PC-3 (cell line): ENCODE results near the gene DLGAP1.

ENCODE experiments used
- EZH2phosphoT487 ChIP-seq: fragments of 300-600 bp; sonication (generic); IDR thresholded peaks from 2 replicates; pipeline ENCODE4 v1.6.1; 2018; ENCODE audit warnings: mild to moderate bottlenecking, antibody characterized with exemption, low read length, borderline replicate concordance
- TF ChIP-seq, protein P1 (sequence below): fragments of 300-600 bp; sonication (generic); conservative IDR thresholded peaks from 2 replicates; pipeline ENCODE4 v1.5.1; 2017; ENCODE audit warnings: antibody characterized with exemption, low read depth, mild to moderate bottlenecking, low read length

- TF ChIP-seq, protein P1, sequence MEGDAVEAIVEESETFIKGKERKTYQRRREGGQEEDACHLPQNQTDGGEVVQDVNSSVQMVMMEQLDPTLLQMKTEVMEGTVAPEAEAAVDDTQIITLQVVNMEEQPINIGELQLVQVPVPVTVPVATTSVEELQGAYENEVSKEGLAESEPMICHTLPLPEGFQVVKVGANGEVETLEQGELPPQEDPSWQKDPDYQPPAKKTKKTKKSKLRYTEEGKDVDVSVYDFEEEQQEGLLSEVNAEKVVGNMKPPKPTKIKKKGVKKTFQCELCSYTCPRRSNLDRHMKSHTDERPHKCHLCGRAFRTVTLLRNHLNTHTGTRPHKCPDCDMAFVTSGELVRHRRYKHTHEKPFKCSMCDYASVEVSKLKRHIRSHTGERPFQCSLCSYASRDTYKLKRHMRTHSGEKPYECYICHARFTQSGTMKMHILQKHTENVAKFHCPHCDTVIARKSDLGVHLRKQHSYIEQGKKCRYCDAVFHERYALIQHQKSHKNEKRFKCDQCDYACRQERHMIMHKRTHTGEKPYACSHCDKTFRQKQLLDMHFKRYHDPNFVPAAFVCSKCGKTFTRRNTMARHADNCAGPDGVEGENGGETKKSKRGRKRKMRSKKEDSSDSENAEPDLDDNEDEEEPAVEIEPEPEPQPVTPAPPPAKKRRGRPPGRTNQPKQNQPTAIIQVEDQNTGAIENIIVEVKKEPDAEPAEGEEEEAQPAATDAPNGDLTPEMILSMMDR, result no peak
- TF ChIP-seq EZH2phosphoT487, result no peak
Observed at GRCh38 chr18:4394700-4395099, 60.4 kb downstream of the DLGAP1 start.
